ENCODE data around the gene ZNF681.
"Not testable (repeated sequence)": the region's sequence is repeated elsewhere in the genome, so short reads cannot be mapped to it uniquely, and the experiment has no call there.

ZNF681 gene

GRCh38 chr19:23706657-23707056, 52.0 kb downstream of the ZNF681 start:
- peaks cover 7 to 26% of the 10 kb centered on the region in 2 donors for H3K27me3 Mint-ChIP-seq
- no peak for DNase-seq
- no peak overlapping the region for H3K27ac Mint-ChIP-seq
- ATAC-seq (replicated peaks): no peak
- H3K36me3 Mint-ChIP-seq (ENCODE audit: insufficient read depth): peaks cover 3% of the 10 kb centered on the region
- no peaks in the 10 kb centered on the region for H3K4me1 Mint-ChIP-seq (ENCODE audit: low read depth in 2 of 2)
- no peaks in the 10 kb centered on the region for H3K9me3 Mint-ChIP-seq
- no peak overlapping the region for H3K4me3 Mint-ChIP-seq

- ATAC-seq (replicated peaks) (no peak), DNase-seq (no peak)
- Mint-ChIP-seq H3K27ac (no peak overlapping the region), H3K36me3 (ENCODE audit: insufficient read depth) (no peaks in the 10 kb centered on the region), H3K4me1 (ENCODE audit: low read depth in 2 of 2) (no peaks in the 10 kb centered on the region), H3K9me3 (no peaks in the 10 kb centered on the region), H3K27me3 (peaks cover 7 to 27% of the 10 kb centered on the region in 2 donors), H3K4me3 (no peak overlapping the region)
Observed at GRCh38 chr19:23699521-23699860, 59.2 kb downstream of the ZNF681 start.

GRCh38 chr19:23698711-23699520, 59.8 kb downstream of the ZNF681 start:
- H3K4me1 Mint-ChIP-seq (ENCODE audit: low read depth in 2 of 2): no peaks in the 10 kb centered on the region
- H3K27me3 Mint-ChIP-seq: peaks cover 7 to 23% of the 10 kb centered on the region in 2 donors
- DNase-seq: no peak
- H3K9me3 Mint-ChIP-seq: no peaks in the 10 kb centered on the region
- no peak for ATAC-seq (replicated peaks)
- no peak overlapping the region for H3K4me3 Mint-ChIP-seq
- H3K27ac Mint-ChIP-seq: no peak overlapping the region
- no peaks in the 10 kb centered on the region for H3K36me3 Mint-ChIP-seq (ENCODE audit: insufficient read depth)

GRCh38 chr19:23692937-23693336, 65.8 kb downstream of the ZNF681 start:
- not testable (repeated sequence) for H3K4me3 Mint-ChIP-seq; H3K27me3 Mint-ChIP-seq; H3K4me1 Mint-ChIP-seq (ENCODE audit: low read depth in 2 of 2); H3K9me3 Mint-ChIP-seq; H3K36me3 Mint-ChIP-seq (ENCODE audit: insufficient read depth); DNase-seq; H3K27ac Mint-ChIP-seq; ATAC-seq (replicated peaks)

Data from effector memory CD8-positive, alpha-beta T cell (primary cell).